ENCODE measurements around the gene NEU1. TPM values are rescaled to one million over a fixed set of nuclear protein-coding genes. Genes with fewer than 3 reads are reported as not detected.
A peak's percentile ranks its signal among the peaks of the same experiment; 100 is the strongest.
"Not testable (repeated sequence)": the region's sequence is repeated elsewhere in the genome, so short reads cannot be mapped to it uniquely, and the experiment has no call there.

Gene NEU1
- total RNA-seq, result 10 to 100 TPM; 13.6 to 23.6 (median 17.3) TPM

GRCh38 chr6:31862344-31863235, at the start of gene NEU1:
Gene NEU1 (minus strand): TSS chr6:31862821. CDS start chr6:31862776, 45 bp downstream.
- H3K9me3 ChIP-seq, result no peaks in the 10 kb centered on the region
- intact Hi-C loops (cut with DNase I), result no loop called here
- no peaks in the 10 kb centered on the region for H3K27me3 ChIP-seq
- H3K36me3 ChIP-seq, result peaks cover 11 to 38% (median 15%) of the 10 kb centered on the region in 3 donors
- H3K4me1 ChIP-seq, result peaks cover 7 to 34% (median 19%) of the 10 kb centered on the region in 3 donors
- peak in 3 of 4 donors; percentile 86 to 97 (median 94) for TF ChIP-seq POLR2A (IDR thresholded peaks at IDR 0.05)
- TF ChIP-seq CTCF (IDR thresholded peaks at IDR 0.05), result no peak
- DNase-seq, result peak; percentile 99
- peak within 1 kb of the TSS; percentile 77 to 94 (median 92) for H3K27ac ChIP-seq
- peak within 1 kb of the TSS; percentile 54 to 95 (median 77) for H3K4me3 ChIP-seq
- WGBS, 2 donors, result 1% methylated on average over 35 of the region's 64 CpGs

GRCh38 chr6:31911826-31912585, 49.4 kb upstream of the NEU1 start:
- DNase-seq, result no peak
- 72 to 83% methylated on average over 6 to 11 of the region's 11 CpGs for WGBS, 2 donors
- intact Hi-C loops (cut with DNase I), result no loop called here
- no peaks in the 10 kb centered on the region for H3K36me3 ChIP-seq
- no peak overlapping the region for H3K4me3 ChIP-seq
- peak overlapping the region; percentile 18 to 81 (median 52) for H3K27ac ChIP-seq
- H3K4me1 ChIP-seq, result peaks cover 5 to 40% (median 12%) of the 10 kb centered on the region in 3 donors
- no peaks in the 10 kb centered on the region for H3K27me3 ChIP-seq
- no peak for TF ChIP-seq POLR2A (IDR thresholded peaks at IDR 0.05)
- no peak for TF ChIP-seq CTCF (IDR thresholded peaks at IDR 0.05)
- H3K9me3 ChIP-seq, result no peaks in the 10 kb centered on the region

- intact Hi-C loops (cut with DNase I); H3K9me3 ChIP-seq; H3K36me3 ChIP-seq; DNase-seq; H3K27ac ChIP-seq; H3K27me3 ChIP-seq; H3K4me3 ChIP-seq: not testable (repeated sequence)
- 75 to 79% methylated on average over 7 of the region's 7 CpGs for WGBS, 2 donors
- peaks cover 5 to 40% (median 12%) of the 10 kb centered on the region in 3 donors for H3K4me1 ChIP-seq
These were observed 46.7 kb upstream of the NEU1 start for GRCh38 chr6:31909298-31909697.

- TF ChIP-seq POLR2A (IDR thresholded peaks at IDR 0.05) (peak in 1 of 4 donors; percentile 9), CTCF (IDR thresholded peaks at IDR 0.05) (no peak)
- intact Hi-C loops (cut with DNase I), result no loop called here
- H3K27me3 ChIP-seq, result no peaks in the 10 kb centered on the region
- H3K27ac ChIP-seq, result no peak overlapping the region
- 33 to 35% methylated on average over 4 of the region's 4 CpGs for WGBS, 2 donors
- DNase-seq, result no peak
- H3K4me3 ChIP-seq, result no peak overlapping the region
- no peaks in the 10 kb centered on the region for H3K36me3 ChIP-seq
- H3K4me1 ChIP-seq, result peaks cover 5 to 41% (median 12%) of the 10 kb centered on the region in 3 donors
- no peaks in the 10 kb centered on the region for H3K9me3 ChIP-seq
These were observed 46.2 kb upstream of the NEU1 start for GRCh38 chr6:31908791-31909190.

GRCh38 chr6:31908255-31908654, 45.6 kb upstream of the NEU1 start:
- intact Hi-C loops (cut with DNase I); DNase-seq: not testable (repeated sequence)

More at GRCh38 chr6:31908255-31908654, 45.6 kb upstream of the NEU1 start:
- whole genome bisulfite sequencing, 2 donors, result 81 to 88% methylated on average over 4 to 5 of the region's 5 CpGs
- not testable (repeated sequence) for H3K36me3 ChIP-seq, H3K9me3 ChIP-seq, H3K27me3 ChIP-seq, H3K27ac ChIP-seq, H3K4me3 ChIP-seq
- peaks cover 5 to 41% (median 12%) of the 10 kb centered on the region in 3 donors for H3K4me1 ChIP-seq

Data from esophagus squamous epithelium (tissue), 5 donors.